Osteocyte (in vitro differentiated cells): ENCODE data around the gene MBD1. TPM values are rescaled to one million over a fixed set of nuclear protein-coding genes. Genes with fewer than 3 reads are reported as not detected.

ENCODE experiments used
- DNase-seq: peaks from one replicate; pipeline ENCODE4 v3.0.0; 2021; ENCODE audit warnings: mixed read lengths; ENCODE audit not compliant: unreplicated experiment; ENCODE audit errors: extremely low spot score
- H3K27ac Mint-ChIP-seq: one replicate; pipeline ENCODE4 v1.8.0; 2021; ENCODE audit warnings: mild to moderate bottlenecking, mixed read lengths; ENCODE audit not compliant: unreplicated experiment
- H3K27me3 Mint-ChIP-seq: one replicate; pipeline ENCODE4 v1.8.0; 2021; ENCODE audit warnings: mixed read lengths; ENCODE audit not compliant: unreplicated experiment
- H3K36me3 Mint-ChIP-seq: one replicate; pipeline ENCODE4 v1.8.0; 2021; ENCODE audit warnings: mixed read lengths; ENCODE audit not compliant: unreplicated experiment
- H3K4me1 Mint-ChIP-seq: one replicate; pipeline ENCODE4 v1.8.0; 2021; ENCODE audit warnings: mixed read lengths; ENCODE audit not compliant: unreplicated experiment
- H3K4me3 Mint-ChIP-seq: one replicate; pipeline ENCODE4 v1.8.0; 2021; ENCODE audit warnings: mild to moderate bottlenecking, moderate library complexity, mixed read lengths; ENCODE audit not compliant: unreplicated experiment
- H3K9me3 Mint-ChIP-seq: one replicate; pipeline ENCODE4 v1.8.0; 2021; ENCODE audit warnings: mixed read lengths; ENCODE audit not compliant: unreplicated experiment
- long read RNA-seq: library from polyadenylated mRNA; unstranded; transcript quantifications from one replicate; pipeline ENCODE4 v2.0.0, GENCODE V29; 2021
- total RNA-seq: library from RNA; stranded (reverse); gene quantifications from 2 replicates; pipeline ENCODE4 v1.2.1, GENCODE V29; 2021
- TF ChIP-seq, protein P1 (sequence below): fragments of 200-600 bp; sonication (generic); IDR thresholded peaks from 2 replicates; pipeline ENCODE4 v1.5.0; 2021; ENCODE audit warnings: antibody characterized with exemption, mild to moderate bottlenecking, moderate library complexity

The MBD1 gene, protein sequence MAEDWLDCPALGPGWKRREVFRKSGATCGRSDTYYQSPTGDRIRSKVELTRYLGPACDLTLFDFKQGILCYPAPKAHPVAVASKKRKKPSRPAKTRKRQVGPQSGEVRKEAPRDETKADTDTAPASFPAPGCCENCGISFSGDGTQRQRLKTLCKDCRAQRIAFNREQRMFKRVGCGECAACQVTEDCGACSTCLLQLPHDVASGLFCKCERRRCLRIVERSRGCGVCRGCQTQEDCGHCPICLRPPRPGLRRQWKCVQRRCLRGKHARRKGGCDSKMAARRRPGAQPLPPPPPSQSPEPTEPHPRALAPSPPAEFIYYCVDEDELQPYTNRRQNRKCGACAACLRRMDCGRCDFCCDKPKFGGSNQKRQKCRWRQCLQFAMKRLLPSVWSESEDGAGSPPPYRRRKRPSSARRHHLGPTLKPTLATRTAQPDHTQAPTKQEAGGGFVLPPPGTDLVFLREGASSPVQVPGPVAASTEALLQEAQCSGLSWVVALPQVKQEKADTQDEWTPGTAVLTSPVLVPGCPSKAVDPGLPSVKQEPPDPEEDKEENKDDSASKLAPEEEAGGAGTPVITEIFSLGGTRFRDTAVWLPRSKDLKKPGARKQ
- 69.9 and 74.2 TPM in 2 replicates for total RNA-seq
- long read RNA-seq, partial matches to known transcripts = 2 of 27 reads
- long read RNA-seq, other reads (novel, unspliced or antisense) = 20 of 27 reads

DNA sequence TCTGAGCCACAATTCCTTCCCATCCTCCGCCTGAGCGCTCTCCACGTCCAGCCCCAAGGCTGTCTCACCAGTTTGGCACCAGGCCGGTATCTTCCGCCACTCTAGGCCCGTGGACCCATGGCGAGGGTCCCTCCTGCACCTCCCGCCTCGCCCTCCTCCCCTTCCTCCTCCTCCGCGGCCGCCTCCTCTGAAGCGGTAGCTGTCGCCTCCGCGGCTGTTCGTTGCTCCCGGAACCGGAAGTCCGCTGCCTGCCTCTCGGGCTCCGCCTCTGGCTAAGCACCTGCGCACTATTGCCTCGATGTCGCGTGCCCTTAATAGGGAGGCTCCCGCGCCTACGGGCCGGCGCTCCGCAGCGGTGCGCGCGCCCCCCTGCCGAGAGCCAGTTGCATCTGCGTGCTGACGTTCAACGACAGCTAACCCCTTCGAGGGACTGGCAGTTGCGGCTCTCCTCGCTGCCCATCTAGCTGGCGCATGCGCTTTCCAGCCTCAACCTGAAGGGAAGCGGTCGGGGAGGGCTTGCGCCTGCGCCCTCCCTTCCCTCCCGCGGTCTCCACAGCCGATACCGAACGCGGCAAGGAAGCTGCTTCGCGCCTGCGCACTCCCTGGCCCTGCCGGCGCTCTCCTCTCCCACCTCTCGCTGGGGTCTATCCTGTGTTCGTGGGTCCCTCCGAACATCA lies at the start of gene MBD1:
TSS of gene MBD1 (minus strand) at position 229 of the 677 bp plus-strand sequence. CDS start 1,531 bp downstream, outside the sequence.
- H3K4me3 Mint-ChIP-seq = peak within 1 kb of the TSS; percentile 95
- peaks cover 32% of the 10 kb centered on the region for H3K4me1 Mint-ChIP-seq
- DNase-seq = peak; percentile 100
- H3K9me3 Mint-ChIP-seq = no peaks in the 10 kb centered on the region
- no peaks in the 10 kb centered on the region for H3K27me3 Mint-ChIP-seq
- H3K36me3 Mint-ChIP-seq = peaks cover 30% of the 10 kb centered on the region
- H3K27ac Mint-ChIP-seq = peak within 1 kb of the TSS; percentile 94
- TF ChIP-seq, protein P1, sequence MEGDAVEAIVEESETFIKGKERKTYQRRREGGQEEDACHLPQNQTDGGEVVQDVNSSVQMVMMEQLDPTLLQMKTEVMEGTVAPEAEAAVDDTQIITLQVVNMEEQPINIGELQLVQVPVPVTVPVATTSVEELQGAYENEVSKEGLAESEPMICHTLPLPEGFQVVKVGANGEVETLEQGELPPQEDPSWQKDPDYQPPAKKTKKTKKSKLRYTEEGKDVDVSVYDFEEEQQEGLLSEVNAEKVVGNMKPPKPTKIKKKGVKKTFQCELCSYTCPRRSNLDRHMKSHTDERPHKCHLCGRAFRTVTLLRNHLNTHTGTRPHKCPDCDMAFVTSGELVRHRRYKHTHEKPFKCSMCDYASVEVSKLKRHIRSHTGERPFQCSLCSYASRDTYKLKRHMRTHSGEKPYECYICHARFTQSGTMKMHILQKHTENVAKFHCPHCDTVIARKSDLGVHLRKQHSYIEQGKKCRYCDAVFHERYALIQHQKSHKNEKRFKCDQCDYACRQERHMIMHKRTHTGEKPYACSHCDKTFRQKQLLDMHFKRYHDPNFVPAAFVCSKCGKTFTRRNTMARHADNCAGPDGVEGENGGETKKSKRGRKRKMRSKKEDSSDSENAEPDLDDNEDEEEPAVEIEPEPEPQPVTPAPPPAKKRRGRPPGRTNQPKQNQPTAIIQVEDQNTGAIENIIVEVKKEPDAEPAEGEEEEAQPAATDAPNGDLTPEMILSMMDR = peak; percentile 16

DNA sequence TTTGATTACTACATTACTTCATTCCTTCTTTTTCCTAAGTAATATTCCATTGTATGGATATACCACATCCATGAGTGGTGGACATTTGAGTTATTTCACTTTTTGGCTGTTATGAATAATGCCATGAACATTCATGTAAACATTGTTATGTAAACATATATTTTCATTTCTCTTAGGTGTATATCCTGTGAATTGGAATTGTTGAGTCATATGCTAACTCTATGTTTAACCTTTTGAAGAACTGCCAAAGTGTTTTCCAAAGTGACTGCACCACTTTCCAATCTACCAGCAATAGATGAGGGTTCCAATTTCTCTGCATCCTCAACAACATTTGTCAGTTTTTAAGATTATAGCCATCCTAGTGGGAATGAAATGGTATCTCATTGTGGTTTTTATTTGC lies 48.9 kb upstream of the MBD1 start:
- H3K4me1 Mint-ChIP-seq = no peaks in the 10 kb centered on the region
- H3K27me3 Mint-ChIP-seq = peaks cover 5% of the 10 kb centered on the region
- no peak for DNase-seq
- H3K27ac Mint-ChIP-seq = no peak overlapping the region
- TF ChIP-seq, protein P1 = no peak
- H3K36me3 Mint-ChIP-seq = no peaks in the 10 kb centered on the region
- H3K9me3 Mint-ChIP-seq = no peaks in the 10 kb centered on the region
- H3K4me3 Mint-ChIP-seq = no peak overlapping the region

DNA sequence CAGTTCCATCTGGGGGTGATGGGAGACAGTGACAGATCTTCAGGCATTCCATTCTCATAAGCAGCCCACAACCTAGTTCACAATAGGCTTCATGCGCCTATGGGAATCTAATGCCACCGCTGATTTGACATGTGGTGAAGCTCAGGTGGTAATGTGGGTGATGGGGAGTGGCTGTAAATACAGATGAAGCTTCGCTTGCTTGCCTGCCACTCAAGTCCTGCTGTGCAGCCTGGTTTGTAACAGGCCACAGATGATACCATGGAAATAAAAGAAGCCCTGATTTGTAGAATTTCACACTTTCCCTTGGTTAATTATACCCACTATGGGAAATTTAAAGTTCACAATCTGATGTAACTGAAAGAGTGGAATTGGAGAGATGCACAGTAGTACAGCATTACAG lies 46.7 kb upstream of the MBD1 start:
- Mint-ChIP-seq H3K4me1 (no peaks in the 10 kb centered on the region), H3K9me3 (no peaks in the 10 kb centered on the region), H3K4me3 (no peak overlapping the region), H3K36me3 (no peaks in the 10 kb centered on the region), H3K27me3 (no peaks in the 10 kb centered on the region), H3K27ac (no peak overlapping the region)
- DNase-seq = no peak
- TF ChIP-seq, protein P1 = no peak

DNA sequence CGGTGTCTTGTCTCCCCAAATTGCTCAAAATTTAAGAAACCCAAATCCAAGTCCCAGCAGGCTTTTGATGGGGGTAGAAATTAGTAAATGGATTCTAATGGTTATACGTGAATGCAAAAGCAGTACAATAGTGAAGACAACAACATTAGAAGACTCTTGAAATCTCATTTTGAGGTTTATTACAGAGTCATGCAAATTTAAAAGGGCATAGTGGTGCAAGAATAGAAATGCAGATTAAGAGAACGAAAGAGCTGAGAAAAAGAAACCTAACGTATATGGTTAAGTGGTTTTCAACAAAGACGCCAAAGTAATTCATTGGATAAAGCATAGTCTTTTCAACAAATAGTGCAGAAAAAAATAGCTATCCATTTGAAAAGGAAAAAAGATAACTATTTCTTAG lies 39.4 kb upstream of the MBD1 start:
- peaks cover 27% of the 10 kb centered on the region for H3K27me3 Mint-ChIP-seq
- no peaks in the 10 kb centered on the region for H3K36me3 Mint-ChIP-seq
- no peak overlapping the region for H3K27ac Mint-ChIP-seq
- H3K4me3 Mint-ChIP-seq = no peak overlapping the region
- H3K9me3 Mint-ChIP-seq = no peaks in the 10 kb centered on the region
- TF ChIP-seq, protein P1 = no peak
- H3K4me1 Mint-ChIP-seq = no peaks in the 10 kb centered on the region
- no peak for DNase-seq
